Smooth muscle cell of the brain vasculature (primary cell): ENCODE results near the gene AMIGO3.
"Not testable (repeated sequence)": the region's sequence is repeated elsewhere in the genome, so short reads cannot be mapped to it uniquely, and the experiment has no call there.

Experiments
- DNase-seq: peaks from one replicate; pipeline ENCODE4 v3.0.0-alpha.2; 2012; ENCODE audit warnings: low read depth, low spot score

AMIGO3 gene

DNA sequence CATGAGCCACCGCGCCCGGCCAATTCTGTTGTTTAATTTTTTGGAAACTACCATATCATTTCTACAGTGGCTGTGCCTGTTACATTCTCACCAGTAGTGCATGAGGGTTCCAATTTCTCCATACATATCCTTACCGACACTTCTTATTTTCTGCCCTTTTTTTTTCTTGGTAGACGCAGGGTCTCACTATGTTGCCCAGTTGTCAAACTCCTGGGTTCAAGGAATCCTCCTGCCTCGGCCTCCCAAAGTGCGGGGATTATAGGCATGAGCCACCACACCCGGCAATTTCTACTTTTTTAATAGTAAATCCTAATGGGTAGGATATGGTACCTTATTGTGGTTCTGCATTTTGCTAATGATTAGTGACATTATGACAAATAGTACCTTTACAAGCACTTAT lies 9.6 kb downstream of the AMIGO3 start:
- no peak for DNase-seq

DNA sequence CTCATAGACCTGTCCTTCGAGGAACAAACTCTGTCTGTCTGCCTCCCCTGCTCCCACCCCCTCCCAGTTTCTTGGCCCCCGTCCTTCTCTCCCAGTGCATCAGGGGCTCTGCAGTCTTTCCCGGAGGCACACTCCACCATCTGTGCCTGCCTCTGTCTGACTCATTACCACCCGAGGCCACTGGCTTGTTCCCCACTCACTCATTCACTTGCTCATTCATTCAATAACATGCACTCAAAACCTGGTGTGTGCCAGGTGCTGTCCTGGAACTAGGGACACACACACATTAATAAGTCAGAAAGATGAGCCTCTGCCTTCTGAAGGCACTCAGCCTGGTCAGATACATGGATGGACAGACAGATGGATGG lies 12.4 kb downstream of the AMIGO3 start:
- DNase-seq: no peak

DNA sequence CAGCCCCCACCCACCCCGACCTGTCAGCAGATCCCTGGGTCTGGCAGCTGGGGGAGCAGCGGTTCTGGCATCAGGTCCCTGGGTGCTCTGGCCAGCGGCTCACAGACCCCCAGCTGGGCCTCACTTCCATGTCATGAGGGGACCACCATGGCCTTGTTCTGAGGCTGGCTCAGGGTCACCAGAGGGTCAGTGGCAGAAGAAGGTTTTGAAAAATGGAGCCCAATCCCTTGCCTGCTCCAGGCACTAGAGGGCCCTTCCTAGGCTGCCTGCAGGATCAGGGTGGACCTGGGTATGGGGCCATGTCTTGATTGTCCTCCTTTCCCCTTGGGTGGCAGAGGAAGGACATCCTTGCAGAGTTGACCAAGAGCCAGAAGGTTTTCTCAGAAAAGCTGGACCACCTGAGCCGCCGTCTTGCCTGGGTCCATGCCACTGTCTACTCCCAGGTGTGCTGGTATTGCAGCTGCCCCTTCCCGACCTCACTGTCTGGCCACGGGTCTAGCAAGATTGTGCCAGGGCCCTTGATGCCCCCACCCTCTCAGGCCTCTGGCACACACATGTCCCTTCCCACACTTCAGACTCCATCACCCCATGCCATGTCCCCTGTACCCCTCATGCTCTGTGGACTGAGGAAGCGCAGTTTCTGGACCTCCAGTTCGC lies 12.9 kb downstream of the AMIGO3 start:
- no peak for DNase-seq

DNA sequence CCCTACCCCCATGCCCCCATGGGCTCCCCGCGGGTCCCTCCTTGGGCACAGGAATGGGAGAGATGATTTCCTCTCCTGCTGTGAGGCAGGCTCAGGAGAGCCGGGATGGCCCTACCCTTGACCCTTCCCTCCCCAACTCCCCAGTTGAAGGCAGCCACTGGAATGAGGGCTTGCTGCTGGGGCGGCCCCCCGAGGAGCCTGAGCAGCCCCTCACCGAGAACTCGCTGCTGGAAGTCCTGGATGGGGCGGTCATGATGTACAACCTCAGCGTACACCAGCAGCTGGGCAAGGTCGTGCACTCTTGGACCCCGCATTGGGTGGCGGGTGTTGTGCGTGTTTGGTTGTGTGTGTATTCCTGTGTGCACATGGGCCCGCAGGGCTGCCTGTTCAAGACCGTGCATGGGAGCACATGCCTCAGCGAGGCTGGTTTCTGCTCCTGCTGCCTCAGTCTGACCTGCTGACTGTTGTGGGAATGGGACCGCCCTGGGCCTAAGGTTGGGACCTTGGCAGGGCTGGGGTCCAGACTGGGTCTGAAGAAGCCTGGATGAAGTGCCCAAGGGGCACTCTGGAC lies 14.0 kb downstream of the AMIGO3 start:
- no peak for DNase-seq

DNA sequence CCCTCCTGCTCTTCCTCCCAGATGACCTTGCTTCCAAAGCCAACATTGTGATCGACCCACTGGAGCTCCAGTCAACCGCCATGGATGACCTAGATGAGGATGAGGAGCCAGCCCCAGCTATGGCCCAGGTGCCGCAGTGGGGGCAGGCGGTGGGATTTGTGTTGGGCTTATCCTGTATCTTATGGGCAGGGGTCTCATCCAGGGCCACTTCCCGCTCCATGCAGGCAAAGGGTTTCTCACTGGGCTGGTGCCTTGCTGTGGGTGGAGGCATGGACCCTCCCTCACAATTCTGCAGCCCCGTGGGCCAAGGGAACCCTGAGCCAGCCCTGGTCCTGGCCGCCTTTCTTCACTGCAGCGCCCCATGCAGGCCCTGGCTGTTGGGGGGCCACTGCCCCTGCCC lies 14.9 kb downstream of the AMIGO3 start:
- no peak for DNase-seq

DNA sequence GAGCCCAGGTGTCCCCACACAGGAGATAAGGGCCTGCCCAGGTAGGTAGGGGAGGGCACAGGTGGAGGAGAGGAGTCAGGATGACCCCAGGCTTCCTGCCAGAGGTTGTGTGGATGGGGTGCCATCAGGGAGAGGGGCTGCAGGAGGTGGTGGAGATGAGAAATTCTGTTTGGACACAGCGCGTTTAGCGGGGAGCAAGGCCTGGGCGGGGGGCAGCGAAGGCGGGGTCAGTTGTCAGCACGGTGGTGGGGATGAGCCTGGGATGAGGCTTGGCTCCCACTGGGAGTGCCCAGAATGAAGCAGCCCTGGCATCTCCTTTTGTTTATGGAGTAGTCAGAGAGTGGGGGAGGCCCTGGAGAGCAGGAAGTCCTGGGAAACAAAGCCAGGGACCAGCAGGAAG lies 15.5 kb downstream of the AMIGO3 start:
- DNase-seq: no peak

DNA sequence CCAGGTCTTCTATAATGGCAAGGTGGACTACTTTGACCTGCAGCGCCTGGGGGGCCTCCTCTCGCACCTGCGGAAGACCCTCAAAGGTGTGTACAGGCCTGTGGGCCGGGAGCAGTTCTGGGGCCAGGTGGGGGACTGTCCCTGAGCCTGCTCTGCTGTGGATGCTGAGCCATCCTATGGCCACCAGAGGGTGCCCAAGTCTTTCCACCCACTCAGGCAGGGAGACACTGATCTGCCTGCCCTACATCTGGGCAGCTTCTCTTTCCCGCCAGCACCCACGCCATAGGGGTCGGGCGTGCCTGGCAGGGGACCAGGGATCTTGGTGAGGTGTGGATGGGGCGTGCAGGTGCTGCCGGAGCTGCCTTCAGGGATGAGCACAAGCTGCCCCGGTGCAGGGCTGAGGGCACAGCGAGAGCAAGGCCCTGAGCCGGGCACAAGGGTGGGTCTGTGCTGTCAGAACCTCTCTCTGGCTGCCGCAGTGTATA lies 16.0 kb downstream of the AMIGO3 start:
- DNase-seq: no peak

DNA sequence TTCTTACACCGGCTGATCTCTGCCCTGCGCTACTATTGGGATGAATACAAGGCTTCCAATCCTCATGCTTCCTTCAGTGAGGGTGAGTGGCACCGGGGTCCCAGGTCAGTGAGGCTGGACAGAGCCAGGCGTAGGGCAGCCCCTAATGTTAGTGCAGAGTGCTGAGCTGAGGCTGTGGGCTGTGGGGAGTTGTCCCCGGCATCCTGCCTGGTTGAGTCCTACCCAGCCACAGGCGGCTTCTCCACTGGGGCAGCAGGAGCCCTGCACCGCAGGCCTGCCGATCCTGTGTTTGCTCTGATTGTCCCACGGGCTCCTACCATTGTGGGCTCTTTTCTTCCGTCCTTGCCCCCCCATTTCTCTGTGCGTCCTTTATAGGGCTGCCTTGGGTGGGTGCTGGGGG lies 16.8 kb downstream of the AMIGO3 start:
- DNase-seq: no peak

DNA sequence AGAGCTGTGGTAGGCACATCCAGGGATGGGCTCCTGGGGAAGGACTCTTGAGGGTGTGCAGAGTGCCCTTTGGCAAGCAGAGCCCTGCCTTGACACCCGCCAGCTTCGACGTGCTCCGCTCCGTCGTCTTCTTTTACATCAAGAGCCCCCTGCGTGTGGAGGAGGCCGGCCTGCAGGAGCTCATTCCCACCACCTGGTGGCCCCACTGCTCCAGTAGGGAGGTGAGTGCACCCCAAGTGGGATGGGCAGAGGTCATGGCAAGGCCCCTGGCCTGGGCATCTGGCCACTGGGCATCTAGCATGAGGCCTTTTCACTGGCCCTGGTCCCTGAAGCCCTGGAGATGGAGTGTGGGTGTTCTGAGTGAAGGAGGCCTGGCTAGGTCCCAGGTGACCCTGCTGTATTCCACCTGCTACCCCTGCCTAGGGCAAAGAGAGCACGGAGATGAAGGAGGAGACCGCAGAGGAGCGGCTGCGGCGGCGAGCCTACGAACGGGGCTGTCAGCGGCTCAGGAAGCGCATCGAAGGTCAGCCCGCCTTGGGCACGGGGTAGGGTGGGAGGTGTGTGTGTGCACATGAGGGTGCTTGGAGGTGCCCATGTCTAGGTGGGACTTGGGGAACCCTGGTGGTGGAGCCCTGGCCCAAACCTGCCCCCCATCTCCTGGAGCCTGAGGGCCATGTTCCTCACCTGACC lies 18.0 kb downstream of the AMIGO3 start:
- DNase-seq: no peak

DNA sequence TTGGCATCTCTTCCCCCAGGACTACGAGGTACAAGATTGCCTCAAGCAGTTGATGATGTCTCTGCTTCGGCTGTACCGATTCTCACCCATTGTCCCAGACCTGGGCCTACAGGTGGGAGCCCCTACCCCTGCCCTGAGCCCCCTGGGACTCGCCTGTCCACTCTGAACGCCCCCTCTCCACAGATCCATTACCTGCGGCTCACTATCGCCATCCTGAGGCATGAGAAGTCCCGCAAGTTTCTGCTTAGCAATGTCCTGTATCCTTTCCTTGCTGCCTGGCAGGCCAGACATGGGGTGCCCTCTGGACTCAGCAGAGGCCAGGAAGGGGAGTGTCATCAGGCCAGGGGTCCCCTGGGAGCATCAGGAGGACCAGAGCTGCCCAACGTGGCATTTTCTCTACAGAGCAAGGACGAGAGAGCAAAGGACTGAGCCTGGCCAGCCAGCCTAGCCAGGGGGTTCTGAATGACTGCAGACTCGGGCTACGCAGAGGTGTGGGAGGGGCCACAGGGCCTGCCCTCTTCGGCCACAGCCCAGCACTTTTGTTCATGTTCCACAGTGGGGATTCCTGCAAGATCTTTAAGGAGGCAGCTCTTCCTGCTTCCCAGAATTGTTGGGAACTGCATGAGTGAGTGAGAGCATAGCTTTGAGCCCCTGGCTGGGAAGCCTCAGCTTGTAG lies 18.9 kb downstream of the AMIGO3 start:
- DNase-seq: no peak

DNA sequence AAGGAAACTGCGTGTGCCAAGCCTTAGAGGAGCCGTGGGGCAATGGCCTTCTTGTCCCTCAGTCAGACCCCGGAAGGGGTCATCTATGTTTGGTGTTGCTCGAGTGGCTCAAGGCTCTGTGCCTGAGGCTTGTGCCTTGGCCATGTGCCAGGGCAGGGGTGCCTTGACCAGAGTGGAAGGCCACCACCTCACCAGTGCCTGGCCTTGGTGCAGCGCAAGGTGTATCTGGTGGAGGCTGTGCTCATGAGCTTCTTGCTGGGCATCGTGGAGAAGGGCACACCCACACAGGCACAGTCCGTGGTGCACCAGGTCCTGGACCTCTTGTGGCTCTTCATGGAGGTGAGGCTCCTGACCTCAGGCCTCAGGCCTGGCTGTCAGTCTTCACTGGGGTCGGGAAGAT lies 19.5 kb downstream of the AMIGO3 start:
- DNase-seq: no peak

DNA sequence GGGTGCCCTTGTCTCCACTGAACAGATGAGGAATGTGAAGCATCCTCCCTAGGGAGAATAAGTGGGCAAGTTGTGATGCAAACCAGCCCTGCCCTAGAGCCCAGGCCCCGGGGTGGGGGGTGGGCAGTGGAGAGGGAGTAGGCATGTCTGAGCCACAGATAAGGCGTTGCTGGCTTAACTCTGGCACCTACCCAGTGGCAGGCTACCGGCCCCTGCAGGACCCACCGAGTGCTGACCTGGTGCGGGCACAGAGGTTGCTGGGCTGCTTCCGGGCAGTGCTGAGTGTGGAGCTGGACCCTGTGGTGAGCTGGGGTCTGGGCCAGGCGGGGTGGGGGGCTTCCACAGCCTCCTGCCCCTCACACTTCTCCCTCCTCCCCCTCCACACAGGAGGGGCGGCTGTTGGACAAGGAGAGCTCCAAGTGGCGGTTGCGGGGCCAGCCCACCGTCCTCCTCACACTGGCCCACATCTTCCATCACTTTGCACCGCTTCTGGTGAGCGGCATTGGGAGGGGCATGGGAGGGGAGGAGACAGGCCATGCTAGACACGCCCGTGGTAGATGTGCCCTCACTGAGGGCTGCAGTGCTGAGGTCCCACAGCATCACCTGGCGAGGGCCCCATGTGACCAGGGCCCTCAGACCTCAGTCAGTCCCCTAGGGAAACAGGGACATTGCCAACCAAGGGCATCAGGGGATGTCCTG lies 20.1 kb downstream of the AMIGO3 start:
- DNase-seq: no peak

DNA sequence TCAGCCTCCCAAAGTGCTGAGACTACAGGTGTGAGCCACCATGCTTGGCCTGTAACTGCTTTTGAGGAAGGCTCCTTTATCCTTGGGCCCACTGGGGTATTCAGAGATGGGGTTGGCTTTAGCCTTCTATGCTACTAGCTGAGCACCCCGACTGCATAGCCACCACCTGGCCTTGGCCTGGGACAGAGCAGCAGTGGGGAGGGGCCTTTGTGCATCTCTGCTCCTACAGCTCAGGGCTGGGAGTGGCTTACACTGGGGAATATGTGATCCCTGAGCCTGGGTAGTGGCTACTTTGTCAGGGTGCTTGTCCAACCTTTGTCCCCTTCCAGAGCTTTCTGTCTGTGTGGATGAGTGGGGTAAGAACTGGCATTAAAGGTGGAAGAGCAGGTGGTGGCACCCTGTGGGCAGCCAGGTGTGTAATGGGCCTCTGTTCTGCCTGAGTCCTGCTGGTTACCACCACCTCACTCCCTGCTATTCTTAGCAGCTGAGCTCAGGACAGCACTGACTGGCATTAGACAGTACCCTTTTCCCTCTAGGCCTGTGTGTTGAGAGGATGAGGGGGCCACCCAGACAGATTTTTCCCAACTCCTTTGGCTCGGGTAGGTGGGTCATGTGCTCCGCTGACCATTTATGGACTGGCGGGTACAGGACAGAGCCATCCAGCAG lies 24.0 kb downstream of the AMIGO3 start:
- not testable (repeated sequence) for DNase-seq

DNA sequence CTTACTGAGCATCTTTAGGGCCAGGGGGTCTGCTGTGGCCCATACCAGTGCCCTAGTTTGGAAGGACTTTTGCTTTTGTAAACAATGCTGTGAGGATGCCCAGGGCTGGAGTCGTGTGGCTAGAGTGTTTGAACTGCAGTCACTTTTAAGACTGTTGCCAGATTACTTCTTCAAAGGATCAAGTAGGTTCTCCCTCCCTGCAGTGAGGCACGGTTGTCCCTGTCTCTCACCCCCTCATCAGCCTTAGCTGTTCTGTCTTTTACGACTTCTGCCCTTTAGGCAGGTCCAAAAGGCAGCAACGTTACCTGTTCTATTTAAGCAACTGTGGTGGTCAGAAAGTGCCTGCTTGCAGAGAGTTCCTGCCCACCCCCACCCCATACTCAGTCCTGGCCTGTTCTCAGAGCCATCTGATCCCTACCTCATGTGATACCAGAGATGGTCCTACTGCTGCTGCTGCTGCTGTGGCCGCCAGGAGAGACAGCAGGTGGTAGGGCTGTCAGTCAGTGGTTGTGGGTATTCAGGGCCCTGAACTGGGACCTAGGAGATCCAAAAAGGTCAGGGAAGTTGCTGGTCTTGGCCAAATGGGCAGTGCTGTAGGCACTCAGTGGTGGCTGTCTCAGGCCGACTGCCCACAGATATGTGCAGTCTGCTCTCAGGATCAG lies 24.9 kb downstream of the AMIGO3 start:
- DNase-seq: not testable (repeated sequence)

DNA sequence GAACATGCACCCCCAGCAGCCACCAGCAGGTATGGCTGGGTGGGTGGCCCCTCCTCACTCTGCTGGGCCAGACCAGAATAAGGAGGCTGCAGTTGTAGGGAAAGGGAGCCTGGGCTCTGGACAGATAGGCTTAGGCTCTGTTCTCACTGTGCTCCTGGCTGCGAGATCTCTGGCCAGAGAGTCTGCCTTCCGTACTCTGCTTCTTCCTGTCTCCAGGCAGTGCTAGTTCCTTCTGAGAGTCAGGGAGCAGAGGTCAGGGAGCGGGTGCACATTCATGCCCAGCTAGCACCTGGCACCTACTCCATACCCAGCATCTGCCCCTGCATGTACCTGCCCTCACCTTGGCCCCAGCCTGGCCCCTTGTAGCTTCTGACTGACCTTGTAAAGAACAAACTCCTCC lies 28.0 kb downstream of the AMIGO3 start:
- not testable (repeated sequence) for DNase-seq

DNA sequence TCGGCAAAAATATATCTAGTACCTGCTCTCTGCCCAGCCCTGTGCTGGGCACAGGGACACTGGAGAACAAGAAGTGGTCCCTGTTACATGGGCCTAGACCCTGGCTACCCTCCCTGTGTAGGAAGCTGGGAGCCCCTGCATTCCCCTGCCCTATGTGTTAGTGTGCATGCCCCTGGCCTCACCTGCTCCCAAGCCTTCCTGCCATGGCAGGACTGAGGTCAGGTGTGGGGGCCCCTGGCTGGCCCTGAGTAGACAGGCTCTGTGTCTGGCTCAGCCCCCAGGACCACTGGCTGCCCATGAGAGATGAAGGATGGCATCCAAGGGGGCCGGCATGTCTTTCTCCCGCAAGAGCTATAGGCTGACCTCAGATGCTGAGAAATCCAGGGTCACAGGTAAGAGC lies 28.6 kb downstream of the AMIGO3 start:
- DNase-seq: not testable (repeated sequence)

DNA sequence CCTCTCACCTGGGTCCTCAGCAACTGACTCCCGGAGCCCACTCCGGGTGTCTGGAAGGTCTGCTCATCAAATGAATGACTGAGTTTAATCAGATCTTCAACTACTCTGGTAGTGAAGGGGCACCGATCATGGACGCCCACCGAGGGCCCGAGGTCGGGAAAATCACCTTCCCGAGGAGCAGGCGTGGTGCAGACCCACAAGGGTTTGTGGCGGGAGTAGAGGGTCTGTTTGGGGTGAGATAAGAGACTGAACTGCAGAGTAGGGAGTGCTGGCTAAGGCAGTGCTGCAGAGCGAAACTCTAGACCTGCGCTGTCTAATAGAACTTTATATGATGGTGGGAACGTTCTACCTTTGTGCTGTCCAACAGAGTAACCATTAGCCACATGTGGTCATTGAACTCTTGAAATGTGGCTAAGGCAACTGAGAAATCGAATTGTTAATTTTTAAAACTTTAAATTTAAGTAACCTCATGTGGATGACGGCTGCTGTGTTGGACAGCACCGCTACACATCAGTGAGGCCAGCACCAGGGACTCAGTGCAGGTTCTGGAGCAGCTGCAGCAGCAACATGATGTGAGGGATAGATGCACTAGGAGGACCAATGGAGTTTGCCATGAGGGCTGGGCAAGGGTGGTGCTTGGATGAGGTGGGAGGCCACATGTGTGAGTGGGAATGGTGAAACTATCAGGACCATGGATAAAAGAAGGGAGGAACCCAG lies 29.4 kb downstream of the AMIGO3 start:
- not testable (repeated sequence) for DNase-seq

DNA sequence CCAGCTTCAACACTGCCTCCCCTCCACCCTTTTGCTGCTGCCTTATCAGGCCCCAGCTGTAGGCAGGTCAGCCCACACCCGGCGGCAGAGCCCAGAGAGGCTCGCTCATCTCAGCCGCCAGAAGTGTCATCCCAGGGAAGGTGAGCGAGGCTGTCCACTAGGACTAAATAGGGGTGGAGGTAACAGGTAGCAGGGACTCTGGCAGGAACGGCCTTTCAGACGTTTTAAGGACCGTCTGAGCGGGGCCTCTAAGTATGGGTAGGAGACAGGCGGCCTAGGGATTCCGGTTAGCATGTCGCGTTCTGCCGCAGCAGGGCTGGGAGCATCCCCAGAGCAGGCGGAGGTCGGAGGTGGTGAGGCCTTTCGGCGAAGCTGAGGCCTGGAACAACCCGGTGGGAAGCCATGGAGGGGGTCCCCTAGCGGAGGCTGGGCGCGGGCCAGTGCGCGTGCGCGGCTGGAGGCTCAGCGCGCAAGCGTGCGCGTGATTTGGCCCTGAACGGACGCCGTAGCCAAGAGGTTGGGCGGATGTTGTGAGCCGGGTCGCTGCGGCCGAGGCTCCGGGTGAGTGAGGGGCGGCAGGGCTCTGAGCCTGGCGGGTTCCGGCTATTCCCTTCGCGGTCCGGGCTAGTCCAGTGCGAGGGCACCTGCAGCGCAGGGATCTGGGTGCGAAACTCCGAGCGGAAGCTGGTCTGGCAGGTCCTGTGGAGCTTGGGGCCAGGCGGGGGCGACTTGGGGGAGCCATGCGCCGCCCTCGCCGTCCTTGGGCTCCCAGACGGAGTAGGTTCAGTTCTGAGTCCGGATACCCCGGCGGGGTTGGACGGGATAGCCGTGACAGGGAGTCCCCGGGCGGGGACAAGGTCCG lies 30.2 kb downstream of the AMIGO3 start, which contains the start of the genes MST1 and RNF123:
Gene MST1 (minus strand): TSS at position 429 of the 862 bp plus-strand sequence. CDS start 783 bp downstream, outside the sequence.
Gene RNF123 (plus strand): TSS at position 512 of the 862 bp plus-strand sequence. CDS start 1,609 bp downstream, outside the sequence.
- peak; percentile 83 for DNase-seq
